Esophagus muscularis mucosa (tissue), 3 donors: ENCODE results near the gene HNRNPA0.
"Not testable (repeated sequence)": the region's sequence is repeated elsewhere in the genome, so short reads cannot be mapped to it uniquely, and the experiment has no call there.

ENCODE experiments used
- POLR2A ChIP-seq: fragments of 450-650 bp; IDR thresholded peaks from one replicate; pipeline ENCODE4 v1.6.1; 2017; ENCODE audit warnings: antibody characterized with exemption, moderate library complexity, mild to moderate bottlenecking, low read depth
- POLR2AphosphoS5 ChIP-seq, 2 donors: sonication (generic); formaldehyde crosslinking; IDR thresholded peaks; one replicate each; pipeline ENCODE4 v1.6.1; 2017; ENCODE audit warnings: antibody characterized with exemption in 2 of 2
- TF ChIP-seq, protein P1 (sequence below), 3 experiments: fragments of 200-600 bp in 2 of 3; fragments of 450-650 bp in 1 of 3; sonication (generic) in 2 of 3; IDR thresholded peaks; one replicate each; pipeline ENCODE4 v1.5.1; 2017 to 2019; ENCODE audit warnings: antibody characterized with exemption in 3 of 3, mild to moderate bottlenecking in 2 of 3, moderate library complexity in 1 of 3

DNA sequence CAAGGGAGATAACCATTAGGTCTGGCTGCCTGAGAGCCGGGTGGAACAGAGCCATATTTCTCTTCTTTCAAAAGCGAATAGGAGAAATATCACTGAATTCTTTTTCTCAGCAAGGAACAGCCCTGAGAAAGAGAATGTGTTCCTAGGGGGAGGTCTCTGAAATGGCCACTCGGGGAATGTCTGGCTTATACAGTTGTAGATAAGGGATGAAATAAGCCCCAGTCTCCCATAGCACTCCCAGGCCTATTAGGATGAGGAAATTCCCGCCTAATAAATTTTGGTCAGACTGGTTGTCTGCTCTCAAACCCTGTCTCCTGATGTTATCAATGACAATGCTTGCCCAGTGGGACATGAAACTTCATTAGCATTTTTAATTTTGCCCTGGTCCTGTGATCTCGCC, 13.8 kb upstream of the HNRNPA0 start:
- TF ChIP-seq, protein P1, sequence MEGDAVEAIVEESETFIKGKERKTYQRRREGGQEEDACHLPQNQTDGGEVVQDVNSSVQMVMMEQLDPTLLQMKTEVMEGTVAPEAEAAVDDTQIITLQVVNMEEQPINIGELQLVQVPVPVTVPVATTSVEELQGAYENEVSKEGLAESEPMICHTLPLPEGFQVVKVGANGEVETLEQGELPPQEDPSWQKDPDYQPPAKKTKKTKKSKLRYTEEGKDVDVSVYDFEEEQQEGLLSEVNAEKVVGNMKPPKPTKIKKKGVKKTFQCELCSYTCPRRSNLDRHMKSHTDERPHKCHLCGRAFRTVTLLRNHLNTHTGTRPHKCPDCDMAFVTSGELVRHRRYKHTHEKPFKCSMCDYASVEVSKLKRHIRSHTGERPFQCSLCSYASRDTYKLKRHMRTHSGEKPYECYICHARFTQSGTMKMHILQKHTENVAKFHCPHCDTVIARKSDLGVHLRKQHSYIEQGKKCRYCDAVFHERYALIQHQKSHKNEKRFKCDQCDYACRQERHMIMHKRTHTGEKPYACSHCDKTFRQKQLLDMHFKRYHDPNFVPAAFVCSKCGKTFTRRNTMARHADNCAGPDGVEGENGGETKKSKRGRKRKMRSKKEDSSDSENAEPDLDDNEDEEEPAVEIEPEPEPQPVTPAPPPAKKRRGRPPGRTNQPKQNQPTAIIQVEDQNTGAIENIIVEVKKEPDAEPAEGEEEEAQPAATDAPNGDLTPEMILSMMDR (IDR thresholded peaks at IDR 0.05): not testable (repeated sequence)
- not testable (repeated sequence) for TF ChIP-seq POLR2AphosphoS5 (IDR thresholded peaks at IDR 0.05); POLR2A
